GM13977 (cell line): ENCODE data around the gene TMEM120B.

Experiments used
- DNase-seq: peaks from one replicate; pipeline ENCODE4 v3.0.0; 2012; ENCODE audit warnings: low spot score
- in situ Hi-C: fragments of 300-500 bp; cut with MboI; formaldehyde crosslinking; loops from one replicate; pipeline ENCODE4 v1.12.0; 2022; ENCODE audit warnings: low sequenced_read_pairs, low pct_unique_long_range_greater_than_20kb, mixed read lengths, inconsistent platforms; ENCODE audit not compliant: unreplicated experiment
- TF ChIP-seq, protein P1 (sequence below): IDR thresholded peaks from 2 replicates; pipeline ENCODE4 v1.5.1; 2012; ENCODE audit warnings: mild to moderate bottlenecking, control low read depth; ENCODE audit not compliant: insufficient read depth; ENCODE audit errors: extremely low read depth, missing control alignments

TMEM120B gene

DNA sequence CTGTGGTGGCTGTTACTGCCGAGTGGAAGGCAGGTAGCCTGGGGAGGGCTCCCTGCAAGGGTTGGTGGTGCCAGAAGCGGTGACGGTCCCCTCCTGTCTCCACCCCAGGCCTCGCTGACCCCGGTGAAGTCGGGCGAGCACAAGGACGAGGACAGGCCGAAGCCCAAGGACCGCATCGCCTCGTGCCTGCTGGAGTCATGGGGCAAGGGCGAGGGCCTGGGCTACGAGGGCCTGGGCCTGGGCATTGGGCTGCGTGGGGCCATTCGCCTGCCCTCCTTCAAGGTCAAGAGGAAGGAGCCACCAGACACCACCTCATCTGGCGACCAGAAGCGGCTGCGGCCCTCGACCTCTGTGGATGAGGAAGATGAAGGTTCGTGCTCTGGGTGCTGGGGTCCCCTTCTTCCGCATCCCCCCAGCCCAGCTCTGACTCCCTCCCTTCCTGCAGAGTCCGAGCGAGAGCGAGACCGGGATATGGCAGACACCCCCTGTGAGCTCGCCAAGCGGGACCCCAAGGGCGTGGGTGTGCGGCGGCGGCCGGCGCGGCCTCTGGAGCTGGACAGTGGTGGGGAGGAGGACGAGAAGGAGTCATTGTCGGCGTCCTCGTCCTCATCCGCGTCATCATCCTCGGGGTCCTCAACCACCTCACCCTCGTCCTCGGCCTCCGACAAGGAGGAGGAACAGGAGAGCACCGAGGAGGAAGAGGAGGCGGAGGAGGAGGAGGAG lies 104.5 kb downstream of the TMEM120B start:
- TF ChIP-seq, protein P1, sequence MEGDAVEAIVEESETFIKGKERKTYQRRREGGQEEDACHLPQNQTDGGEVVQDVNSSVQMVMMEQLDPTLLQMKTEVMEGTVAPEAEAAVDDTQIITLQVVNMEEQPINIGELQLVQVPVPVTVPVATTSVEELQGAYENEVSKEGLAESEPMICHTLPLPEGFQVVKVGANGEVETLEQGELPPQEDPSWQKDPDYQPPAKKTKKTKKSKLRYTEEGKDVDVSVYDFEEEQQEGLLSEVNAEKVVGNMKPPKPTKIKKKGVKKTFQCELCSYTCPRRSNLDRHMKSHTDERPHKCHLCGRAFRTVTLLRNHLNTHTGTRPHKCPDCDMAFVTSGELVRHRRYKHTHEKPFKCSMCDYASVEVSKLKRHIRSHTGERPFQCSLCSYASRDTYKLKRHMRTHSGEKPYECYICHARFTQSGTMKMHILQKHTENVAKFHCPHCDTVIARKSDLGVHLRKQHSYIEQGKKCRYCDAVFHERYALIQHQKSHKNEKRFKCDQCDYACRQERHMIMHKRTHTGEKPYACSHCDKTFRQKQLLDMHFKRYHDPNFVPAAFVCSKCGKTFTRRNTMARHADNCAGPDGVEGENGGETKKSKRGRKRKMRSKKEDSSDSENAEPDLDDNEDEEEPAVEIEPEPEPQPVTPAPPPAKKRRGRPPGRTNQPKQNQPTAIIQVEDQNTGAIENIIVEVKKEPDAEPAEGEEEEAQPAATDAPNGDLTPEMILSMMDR = no peak
- no peak for DNase-seq
- in situ Hi-C loops = no loop called here

DNA sequence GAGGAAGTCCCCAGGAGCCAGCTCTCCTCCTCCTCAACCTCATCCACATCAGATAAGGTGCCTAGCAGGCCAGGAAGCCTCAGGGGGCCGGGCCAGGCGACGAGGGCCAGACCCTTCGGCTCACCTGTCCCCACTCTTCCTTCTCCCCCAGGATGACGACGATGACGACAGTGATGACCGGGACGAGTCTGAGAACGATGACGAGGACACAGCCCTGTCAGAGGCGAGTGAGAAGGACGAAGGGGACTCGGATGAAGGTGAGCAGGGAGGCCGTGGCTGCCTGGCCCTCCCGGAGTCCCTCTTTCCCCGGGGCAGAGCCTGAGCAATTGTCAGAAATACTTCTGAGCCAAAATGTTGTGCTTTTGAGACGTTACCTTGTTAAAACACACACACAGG lies 105.1 kb downstream of the TMEM120B start:
- no peak for DNase-seq
- in situ Hi-C loops = no loop called here
- TF ChIP-seq, protein P1 = no peak

DNA sequence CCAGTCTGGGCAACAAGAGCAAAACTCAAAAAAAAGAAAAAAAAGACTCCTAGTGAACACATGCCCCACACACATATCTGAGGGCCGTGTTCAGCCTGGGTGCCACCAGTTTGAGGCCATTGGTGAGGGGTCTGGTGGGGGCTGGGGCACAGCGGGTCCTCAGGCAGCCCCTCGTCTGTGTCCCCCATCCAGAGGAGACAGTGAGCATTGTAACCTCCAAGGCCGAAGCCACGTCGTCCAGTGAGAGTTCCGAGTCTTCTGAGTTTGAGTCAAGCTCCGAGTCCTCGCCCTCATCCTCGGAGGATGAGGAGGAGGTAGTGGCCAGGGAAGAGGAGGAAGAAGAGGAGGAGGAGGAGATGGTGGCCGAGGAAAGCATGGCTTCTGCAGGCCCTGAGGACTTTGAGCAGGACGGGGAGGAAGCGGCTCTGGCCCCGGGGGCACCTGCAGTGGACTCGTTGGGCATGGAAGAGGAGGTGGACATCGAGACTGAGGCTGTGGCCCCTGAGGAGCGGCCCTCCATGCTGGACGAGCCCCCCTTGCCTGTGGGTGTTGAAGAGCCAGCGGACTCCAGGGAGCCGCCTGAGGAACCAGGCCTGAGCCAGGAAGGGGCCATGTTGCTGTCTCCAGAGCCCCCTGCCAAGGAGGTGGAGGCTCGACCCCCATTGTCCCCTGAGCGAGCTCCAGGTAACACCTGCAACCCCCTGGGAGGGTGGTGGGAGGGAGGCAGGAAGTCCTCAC lies 106.8 kb downstream of the TMEM120B start:
- in situ Hi-C loops = no loop called here

DNA sequence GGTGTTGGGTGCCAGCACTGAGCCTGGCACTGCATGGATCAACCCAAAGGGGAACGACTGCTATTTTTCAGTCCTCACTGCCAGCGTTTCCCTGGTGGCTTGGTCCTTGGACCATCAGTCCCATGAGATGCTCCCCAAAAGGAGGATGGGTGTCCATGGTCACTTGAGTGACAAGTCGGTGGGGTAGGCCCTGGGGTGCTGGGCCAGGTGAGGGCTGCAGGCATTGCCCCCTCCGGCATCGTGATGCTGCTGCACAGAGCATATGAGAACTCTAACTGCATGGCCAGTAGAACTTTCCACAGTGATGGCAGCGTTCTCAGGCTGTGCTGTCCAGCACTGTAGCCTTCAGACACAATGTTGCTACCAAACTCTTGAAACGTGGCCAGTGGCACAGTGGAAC lies 107.5 kb downstream of the TMEM120B start:
- DNase-seq = no peak
- in situ Hi-C loops = no loop called here
- TF ChIP-seq, protein P1 = no peak

More for the DNA sequence above, 106.8 kb downstream of the TMEM120B start:
- no peak for DNase-seq
- TF ChIP-seq, protein P1 = no peak

DNA sequence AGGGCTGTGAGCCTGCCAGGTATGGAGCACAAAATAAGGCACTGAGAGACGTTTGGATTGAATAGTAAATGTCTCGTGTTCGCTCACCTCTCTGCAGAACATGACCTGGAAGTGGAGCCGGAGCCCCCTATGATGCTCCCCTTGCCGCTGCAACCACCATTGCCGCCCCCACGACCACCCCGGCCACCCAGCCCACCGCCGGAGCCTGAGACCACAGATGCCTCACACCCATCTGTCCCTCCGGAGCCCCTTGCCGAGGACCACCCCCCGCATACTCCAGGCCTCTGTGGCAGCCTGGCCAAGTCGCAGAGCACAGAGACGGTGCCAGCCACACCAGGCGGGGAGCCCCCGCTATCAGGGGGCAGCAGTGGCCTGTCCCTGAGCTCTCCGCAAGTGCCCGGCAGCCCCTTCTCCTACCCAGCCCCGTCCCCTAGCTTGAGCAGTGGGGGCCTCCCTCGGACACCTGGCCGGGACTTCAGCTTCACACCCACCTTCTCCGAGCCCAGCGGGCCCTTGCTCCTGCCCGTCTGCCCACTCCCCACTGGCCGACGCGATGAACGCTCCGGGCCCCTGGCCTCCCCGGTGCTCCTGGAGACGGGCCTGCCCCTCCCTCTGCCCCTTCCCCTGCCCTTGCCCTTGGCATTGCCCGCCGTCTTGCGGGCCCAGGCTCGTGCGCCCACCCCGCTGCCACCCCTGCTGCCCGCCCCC lies 110.0 kb downstream of the TMEM120B start:
- no peak for DNase-seq
- TF ChIP-seq, protein P1 = no peak
- in situ Hi-C loops = no loop called here

DNA sequence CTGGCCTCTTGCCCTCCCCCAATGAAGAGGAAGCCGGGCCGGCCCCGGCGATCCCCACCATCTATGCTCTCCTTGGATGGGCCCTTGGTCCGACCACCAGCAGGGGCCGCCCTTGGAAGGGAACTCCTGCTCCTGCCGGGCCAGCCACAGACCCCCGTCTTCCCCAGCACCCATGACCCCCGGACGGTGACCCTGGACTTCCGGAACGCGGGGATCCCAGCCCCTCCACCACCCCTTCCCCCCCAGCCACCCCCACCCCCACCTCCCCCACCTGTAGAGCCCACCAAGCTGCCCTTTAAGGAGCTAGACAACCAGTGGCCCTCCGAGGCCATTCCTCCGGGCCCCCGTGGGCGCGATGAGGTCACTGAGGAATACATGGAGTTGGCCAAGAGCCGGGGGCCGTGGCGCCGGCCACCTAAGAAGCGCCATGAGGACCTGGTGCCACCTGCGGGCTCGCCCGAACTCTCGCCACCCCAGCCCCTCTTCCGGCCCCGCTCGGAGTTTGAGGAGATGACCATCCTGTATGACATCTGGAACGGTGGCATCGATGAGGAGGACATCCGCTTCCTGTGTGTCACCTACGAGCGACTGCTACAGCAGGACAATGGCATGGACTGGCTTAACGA lies 110.7 kb downstream of the TMEM120B start:
- in situ Hi-C loops = no loop called here
- no peak for DNase-seq
- TF ChIP-seq, protein P1 = no peak
